HepG2 (cell line): ENCODE data around the gene DEFB124. TPM values are rescaled to one million over a fixed set of nuclear protein-coding genes. Genes with fewer than 3 reads are reported as not detected.

ENCODE experiments used
- ATAC-seq: fragments of 200-7000 bp; cut with Tn5 transposase; 3 replicates; pipeline ENCODE4 v1.9.1; 2020; ENCODE audit warnings: mild to moderate bottlenecking, moderate library complexity
- BruUV-seq: library from RNA; stranded (reverse); fragments of 400-500 nt; replicated peaks from 2 replicates; lab custom pipeline; 2021; lab: Mats Ljungman, UMichigan
- CTCF ChIA-PET: fragments of 300-600 bp; formaldehyde crosslinking; extraction: SDS; loops from one replicate; lab custom pipeline; 2021; ENCODE audit warnings: low total read pairs, inconsistent platforms, low intra/inter-chr PET ratio; lab: Yijun Ruan, JAX
- POLR2A ChIA-PET: fragments of 350-600 bp; sonication (Branson Sonifier 250); formaldehyde crosslinking; loops from one replicate; lab custom pipeline; 2020; ENCODE audit warnings: antibody characterized with exemption, inconsistent platforms; lab: Yijun Ruan, JAX
- DNase-seq: peaks from one replicate; pipeline ENCODE4 v3.0.0-alpha.2; 2015; ENCODE audit warnings: low spot score
- FAIRE-seq: peaks from 3 replicates; lab custom pipeline; 2011; peaks lifted over from hg19 to GRCh38; lab: Jason Lieb, UNC
- H2AFZ ChIP-seq: one replicate; pipeline ENCODE4 v1.6.1; 2011; ENCODE audit warnings: low read length, inconsistent platforms
- H3K27ac ChIP-seq: fragments of 300-600 bp; 3 replicates; pipeline ENCODE4 v1.8.0; 2011; ENCODE audit warnings: mixed run types, mild to moderate bottlenecking, mixed read lengths, low read length, inconsistent platforms; ENCODE audit not compliant: insufficient read depth; ENCODE audit errors: extremely low read length
- H3K27me3 ChIP-seq, 2 experiments: fragments of 200-600 bp in 1 of 2; 2 replicates in 1 of 2; 3 replicates in 1 of 2; pipeline versions ENCODE4 v1.6.0 to v1.8.0; 2011; ENCODE audit warnings: low read length in 2 of 2, mild to moderate bottlenecking in 2 of 2, moderate library complexity in 2 of 2, inconsistent platforms in 1 of 2; ENCODE audit not compliant: insufficient read depth in 2 of 2, control insufficient read depth in 1 of 2
- H3K36me3 ChIP-seq, 2 experiments: fragments of 200-600 bp in 1 of 2; replicated peaks in 1 of 2; 2 replicates in 1 of 2; 3 replicates in 1 of 2; pipeline versions ENCODE4 v1.5.1 to v1.8.0; 2011; ENCODE audit warnings: low read length in 2 of 2, inconsistent platforms in 1 of 2; ENCODE audit not compliant: insufficient read depth in 2 of 2, control insufficient read depth in 1 of 2
- H3K4me1 ChIP-seq: 2 replicates; pipeline ENCODE4 v1.5.1; 2012; ENCODE audit warnings: low read length, inconsistent platforms; ENCODE audit not compliant: insufficient read depth
- H3K4me2 ChIP-seq: 2 replicates; pipeline ENCODE4 v1.6.0; 2011; ENCODE audit warnings: low read depth, low read length, inconsistent platforms
- H3K4me3 ChIP-seq, 3 experiments: fragments of 200-600 bp in 1 of 3; sonication (generic), shearing (Covaris generic) in 1 of 3; replicated peaks in 1 of 3; 2 replicates each; pipeline ENCODE4 v1.5.1; 2011 to 2016; ENCODE audit warnings: low read length in 3 of 3, inconsistent platforms in 2 of 3, low read depth in 2 of 3, mild to moderate bottlenecking in 2 of 3, control low read depth in 1 of 3, mixed read lengths in 1 of 3; ENCODE audit not compliant: insufficient read depth in 1 of 3
- H3K79me2 ChIP-seq: one replicate; pipeline ENCODE4 v1.6.1; 2011; ENCODE audit warnings: low read length, inconsistent platforms; ENCODE audit not compliant: insufficient read depth
- H3K9ac ChIP-seq: 2 replicates; pipeline ENCODE4 v1.6.0; 2011; ENCODE audit warnings: mild to moderate bottlenecking, low read depth, low read length, inconsistent platforms; ENCODE audit not compliant: insufficient read depth
- H3K9me3 ChIP-seq: 2 replicates; pipeline ENCODE4 v1.5.1; 2012; ENCODE audit warnings: mild to moderate bottlenecking, low read length
- H4K20me1 ChIP-seq: 2 replicates; pipeline ENCODE4 v1.6.0; 2011; ENCODE audit warnings: inconsistent platforms, mild to moderate bottlenecking, low read length, moderate library complexity; ENCODE audit not compliant: insufficient read depth
- HDAC6 ChIP-seq: fragments of 200-600 bp; sonication (generic); IDR thresholded peaks from 2 replicates; pipeline ENCODE4 v1.7.0; 2017; ENCODE audit warnings: mild to moderate bottlenecking, antibody characterized with exemption, low read length, low read depth
- SMAD1 ChIP-seq: sonication (generic); formaldehyde crosslinking; IDR thresholded peaks from 2 replicates; pipeline ENCODE4 v1.4.0; 2020; ENCODE audit warnings: missing genetic modification reagents, low read depth, mild to moderate bottlenecking, borderline replicate concordance
- ZNF607 ChIP-seq: sonication (generic); formaldehyde crosslinking; IDR thresholded peaks from 2 replicates; pipeline ENCODE4 v1.5.1; 2020; ENCODE audit warnings: missing genetic modification reagents, mild to moderate bottlenecking, borderline replicate concordance
- WGBS: methylation state at CpG from one replicate; pipeline ENCODE4 v1.1.6; 2017; ENCODE audit warnings: low lambda C conversion rate; 5-methylcytosine and 5-hydroxymethylcytosine counted together
- in situ Hi-C: cut with HindIII; loops from 2 replicates; pipeline ENCODE4 v1.10.0; 2017; ENCODE audit warnings: low pct_unique_long_range_greater_than_20kb; ENCODE audit not compliant: extremely low pct_ligation_motif_present
- intact Hi-C: fragments of 100-400 bp; cut with micrococcal nuclease; formaldehyde crosslinking; loops from one replicate; pipeline ENCODE4 v1.10.0; 2022; ENCODE audit not compliant: unreplicated experiment
- polyA plus RNA-seq, 8 experiments: library from polyadenylated mRNA; depleted of rRNA in 3 of 8; stranded (reverse) in 7 of 8; unstranded in 1 of 8; fragments of >200 nt; fragmentation: Illumina TruSeq in 4 of 8; extraction: Trizol in 4 of 8; gene quantifications; 2 replicates each; pipeline versions ENCODE4 v1.2.1 to v1.2.3, GENCODE V29; 2011 to 2016; ENCODE audit warnings: low read depth in 4 of 8, missing spikeins in 1 of 8, mixed read lengths in 1 of 8; ENCODE audit not compliant: insufficient read depth in 1 of 8
- total RNA-seq, 5 experiments: library from RNA; depleted of rRNA; stranded (reverse); fragments of >200 nt; fragmentation: Illumina TruSeq; extraction: Trizol; gene quantifications; 2 replicates each; pipeline ENCODE4 v1.2.3, GENCODE V29; 2016; ENCODE audit warnings: low read depth in 1 of 5

Gene DEFB124
- total and polyA plus RNA-seq, 2 of the 13 experiments (the other 11 are each of a cell fraction or from before 2014, with no cell fraction given): not detected

DNA sequence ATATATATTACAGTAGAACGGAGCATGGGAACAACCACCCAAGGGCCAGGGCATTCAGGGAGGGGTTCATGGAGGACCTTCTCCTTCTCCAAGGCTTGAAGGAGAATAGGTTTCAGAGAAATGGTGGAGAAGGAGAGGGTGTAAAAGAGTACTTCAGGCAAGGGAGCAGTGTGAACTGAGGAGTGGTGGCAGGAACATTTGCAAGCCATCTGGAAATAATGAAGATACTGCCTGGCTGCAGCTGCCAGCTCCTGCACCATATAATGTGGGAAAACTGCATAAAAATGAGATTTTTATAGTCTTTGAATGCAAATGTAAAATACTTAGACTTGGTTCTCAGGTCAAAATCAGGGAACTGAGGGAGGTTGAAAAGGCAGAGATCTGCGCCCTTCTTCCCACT lies 59.3 kb downstream of the DEFB124 start:
- Histone ChIP-seq H3K36me3 (no peaks in the 10 kb centered on the region), H3K4me2 (no peak overlapping the region), H3K9me3 (no peaks in the 10 kb centered on the region), H3K4me1 (no peaks in the 10 kb centered on the region), H3K4me3 (no peak overlapping the region), H2AFZ (no peak overlapping the region), H3K9ac (no peak overlapping the region), H4K20me1 (no peaks in the 10 kb centered on the region), H3K27me3 (no peaks in the 10 kb centered on the region; a peak in 1 of 5 replicates), H3K27ac (no peak overlapping the region), H3K79me2 (no peaks in the 10 kb centered on the region)
- intact Hi-C loops (no loop called here), in situ Hi-C loops (no loop called here)
- CTCF ChIA-PET: no interaction called here
- POLR2A ChIA-PET: no interaction called here
- ATAC-seq (no peak), DNase-seq (no peak), FAIRE-seq (no peak)
- WGBS: 61% methylated on average over 2 of the region's 2 CpGs
- TF ChIP-seq HDAC6 (no peak), SMAD1 (no peak), ZNF607 (CRISPR knock-in tag) (no peak)
- BruUV-seq: no TSS peak

Other genes with a start within 250 kb of the DEFB124 start
- gene DEFB115, start 217.5 kb downstream of the DEFB124 start, total RNA-seq (2016; rRNA removed; fragmentation: Illumina TruSeq; extraction: Trizol): not detected in 2 replicates
- not detected in 2 replicates for gene DEFB115, start 217.5 kb downstream of the DEFB124 start, polyA plus RNA-seq (2011; rRNA removed)
- not detected in 2 replicates for gene DEFB116, start 166.5 kb downstream of the DEFB124 start, total RNA-seq (2016; rRNA removed; fragmentation: Illumina TruSeq; extraction: Trizol)
- not detected in 2 replicates for gene DEFB116, start 166.5 kb downstream of the DEFB124 start, polyA plus RNA-seq (2011; rRNA removed)
- not detected in 2 replicates for gene DEFB118, start 106.5 kb downstream of the DEFB124 start, total RNA-seq (2016; rRNA removed; fragmentation: Illumina TruSeq; extraction: Trizol)
- gene DEFB118, start 106.5 kb downstream of the DEFB124 start, polyA plus RNA-seq (2011; rRNA removed): not detected in 2 replicates
- not detected in 2 replicates for gene DEFB119, start 84.5 kb downstream of the DEFB124 start, total RNA-seq (2016; rRNA removed; fragmentation: Illumina TruSeq; extraction: Trizol)
- gene DEFB119, start 84.5 kb downstream of the DEFB124 start, polyA plus RNA-seq (2011; rRNA removed): not detected in 2 replicates
- not detected in 2 replicates for gene DEFB121, start 68.9 kb downstream of the DEFB124 start, total RNA-seq (2016; rRNA removed; fragmentation: Illumina TruSeq; extraction: Trizol)
- gene DEFB121, start 68.9 kb downstream of the DEFB124 start, polyA plus RNA-seq (2011; rRNA removed): not detected in 2 replicates
- not detected in 2 replicates for gene DEFB123, start 34.5 kb downstream of the DEFB124 start, total RNA-seq (2016; rRNA removed; fragmentation: Illumina TruSeq; extraction: Trizol)
- gene DEFB123, start 34.5 kb downstream of the DEFB124 start, polyA plus RNA-seq (2011; rRNA removed): not detected in 2 replicates
- gene REM1, start 161 bp upstream of the DEFB124 start, total RNA-seq (2016; rRNA removed; fragmentation: Illumina TruSeq; extraction: Trizol): not detected in 2 replicates
- gene REM1, start 161 bp upstream of the DEFB124 start, polyA plus RNA-seq (2011; rRNA removed): not detected in 2 replicates
- 68.4 and 118 TPM in 2 replicates for gene HM13, start 39.3 kb upstream of the DEFB124 start, total RNA-seq (2016; rRNA removed; fragmentation: Illumina TruSeq; extraction: Trizol)
- 243 and 287 TPM in 2 replicates for gene HM13, start 39.3 kb upstream of the DEFB124 start, polyA plus RNA-seq (2011; rRNA removed)
- 315 and 419 TPM in 2 replicates for gene ID1, start 130.2 kb upstream of the DEFB124 start, total RNA-seq (2016; rRNA removed; fragmentation: Illumina TruSeq; extraction: Trizol)
- 258 and 320 TPM in 2 replicates for gene ID1, start 130.2 kb upstream of the DEFB124 start, polyA plus RNA-seq (2011; rRNA removed)
- not detected in 2 replicates for gene COX4I2, start 162.8 kb upstream of the DEFB124 start, total RNA-seq (2016; rRNA removed; fragmentation: Illumina TruSeq; extraction: Trizol)
- gene COX4I2, start 162.8 kb upstream of the DEFB124 start, polyA plus RNA-seq (2011; rRNA removed): 0.74 and 1.1 TPM in 2 replicates
- 164 and 200 TPM in 2 replicates for gene BCL2L1, start 247.7 kb upstream of the DEFB124 start, total RNA-seq (2016; rRNA removed; fragmentation: Illumina TruSeq; extraction: Trizol)
- 258 and 259 TPM in 2 replicates for gene BCL2L1, start 247.7 kb upstream of the DEFB124 start, polyA plus RNA-seq (2011; rRNA removed)